Measurements from ENCODE around the gene HOXD10. TPM values are rescaled to one million over a fixed set of nuclear protein-coding genes. Genes with fewer than 3 reads are reported as not detected.

HOXD10 gene
- total and polyA plus RNA-seq, 2 donors from 2014 or later, result 28.2 to 35.4 TPM

DNA sequence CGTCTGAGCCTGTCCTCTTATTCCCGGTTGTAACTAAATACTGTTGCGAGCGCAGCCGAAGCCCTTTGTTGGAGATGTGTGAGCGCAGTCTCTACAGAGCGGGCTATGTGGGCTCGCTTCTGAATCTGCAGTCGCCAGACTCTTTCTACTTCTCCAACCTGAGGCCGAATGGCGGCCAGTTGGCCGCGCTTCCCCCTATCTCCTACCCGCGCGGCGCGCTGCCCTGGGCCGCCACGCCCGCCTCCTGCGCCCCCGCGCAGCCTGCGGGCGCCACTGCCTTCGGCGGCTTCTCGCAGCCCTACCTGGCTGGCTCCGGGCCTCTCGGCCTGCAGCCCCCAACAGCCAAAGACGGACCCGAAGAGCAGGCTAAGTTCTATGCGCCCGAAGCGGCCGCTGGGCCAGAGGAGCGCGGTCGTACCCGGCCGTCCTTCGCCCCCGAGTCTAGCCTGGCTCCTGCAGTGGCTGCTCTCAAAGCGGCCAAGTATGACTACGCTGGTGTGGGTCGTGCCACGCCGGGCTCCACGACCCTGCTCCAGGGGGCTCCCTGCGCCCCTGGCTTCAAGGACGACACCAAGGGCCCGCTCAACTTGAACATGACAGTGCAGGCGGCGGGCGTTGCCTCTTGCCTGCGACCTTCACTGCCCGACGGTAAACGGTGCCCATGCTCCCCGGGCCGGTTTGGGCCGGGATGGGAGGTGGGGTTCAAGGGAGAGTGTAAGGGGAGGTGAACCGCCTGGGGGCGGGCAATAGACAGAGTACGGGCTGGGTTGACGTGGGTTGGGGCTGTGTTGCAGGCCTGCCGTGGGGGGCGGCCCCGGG lies 16.6 kb upstream of the HOXD10 start, which contains the start of gene HOXD12:
TSS of gene HOXD12 (plus strand) at position 68 of the 819 bp plus-strand sequence. CDS start at position 75, 7 bp downstream.
- Histone ChIP-seq H3K9me3 (ENCODE audit: control insufficient read depth in 2 of 3, insufficient read depth in 1 of 3, low read length in 3 of 3) (no peaks in the 10 kb centered on the region), H3K27me3 (ENCODE audit: control insufficient read depth, insufficient read depth, low read length) (peaks cover 61% of the 10 kb centered on the region), H3K36me3 (ENCODE audit: control insufficient read depth in 2 of 3, insufficient read depth in 3 of 3, low read length in 3 of 3) (no peaks in the 10 kb centered on the region), H3K4me3 (ENCODE audit: low read length in 3 of 3) (peak within 1 kb of the TSS in 1 of 3 donors; percentile 6), H3K9ac (ENCODE audit: low read length in 3 of 3) (no peak within 1 kb of the TSS), H3K4me1 (ENCODE audit: control insufficient read depth in 2 of 3, insufficient read depth in 2 of 3, low read depth in 1 of 3, low read length in 3 of 3) (peaks cover 0 to 10% (median 5%) of the 10 kb centered on the region in 3 donors), H3K27ac (ENCODE audit: low read depth in 2 of 2, low read length in 2 of 2) (no peak within 1 kb of the TSS)
- intact Hi-C loops (cut with DNase I), result loop anchor here (10.0 kb wide), 1 partner anchor 415 kb away; no protein-coding TSS in a partner anchor
- DNase-seq (peak in 4 of 5 donors; percentile 68 to 83 (median 78)), FAIRE-seq (no peak)
- TF ChIP-seq, protein P1, sequence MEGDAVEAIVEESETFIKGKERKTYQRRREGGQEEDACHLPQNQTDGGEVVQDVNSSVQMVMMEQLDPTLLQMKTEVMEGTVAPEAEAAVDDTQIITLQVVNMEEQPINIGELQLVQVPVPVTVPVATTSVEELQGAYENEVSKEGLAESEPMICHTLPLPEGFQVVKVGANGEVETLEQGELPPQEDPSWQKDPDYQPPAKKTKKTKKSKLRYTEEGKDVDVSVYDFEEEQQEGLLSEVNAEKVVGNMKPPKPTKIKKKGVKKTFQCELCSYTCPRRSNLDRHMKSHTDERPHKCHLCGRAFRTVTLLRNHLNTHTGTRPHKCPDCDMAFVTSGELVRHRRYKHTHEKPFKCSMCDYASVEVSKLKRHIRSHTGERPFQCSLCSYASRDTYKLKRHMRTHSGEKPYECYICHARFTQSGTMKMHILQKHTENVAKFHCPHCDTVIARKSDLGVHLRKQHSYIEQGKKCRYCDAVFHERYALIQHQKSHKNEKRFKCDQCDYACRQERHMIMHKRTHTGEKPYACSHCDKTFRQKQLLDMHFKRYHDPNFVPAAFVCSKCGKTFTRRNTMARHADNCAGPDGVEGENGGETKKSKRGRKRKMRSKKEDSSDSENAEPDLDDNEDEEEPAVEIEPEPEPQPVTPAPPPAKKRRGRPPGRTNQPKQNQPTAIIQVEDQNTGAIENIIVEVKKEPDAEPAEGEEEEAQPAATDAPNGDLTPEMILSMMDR (IDR thresholded peaks at IDR 0.05; ENCODE audit: borderline replicate concordance, extremely low read depth, insufficient read depth), result no peak

DNA sequence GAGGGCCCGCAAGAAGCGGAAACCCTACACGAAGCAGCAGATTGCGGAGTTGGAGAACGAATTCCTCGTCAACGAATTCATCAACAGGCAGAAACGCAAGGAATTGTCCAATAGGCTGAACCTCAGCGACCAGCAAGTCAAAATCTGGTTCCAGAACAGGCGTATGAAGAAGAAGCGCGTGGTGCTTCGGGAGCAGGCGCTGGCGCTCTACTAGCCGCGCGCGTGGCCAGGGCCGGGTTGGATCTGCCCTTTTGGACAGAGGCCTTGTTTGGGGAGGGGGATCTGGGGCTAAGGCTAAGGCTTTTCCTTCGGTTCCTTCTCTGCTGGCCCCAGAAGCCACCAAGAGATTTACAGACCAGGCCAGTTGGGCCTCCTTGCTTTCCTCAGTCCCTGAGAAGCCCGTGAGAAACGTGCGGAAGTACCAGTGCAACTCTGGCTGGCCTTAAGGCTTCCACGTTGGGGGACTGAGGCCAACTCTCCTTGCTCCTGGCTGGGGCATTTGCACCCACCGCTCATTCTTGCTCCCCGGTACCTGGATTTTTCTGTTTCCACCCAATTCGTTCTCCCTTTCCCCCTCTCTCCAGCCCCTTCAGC lies 15.9 kb upstream of the HOXD10 start:
- H3K4me3 ChIP-seq (ENCODE audit: low read length in 3 of 3), result no peak overlapping the region
- H3K36me3 ChIP-seq (ENCODE audit: control insufficient read depth in 2 of 3, insufficient read depth in 3 of 3, low read length in 3 of 3), result no peaks in the 10 kb centered on the region
- DNase-seq, result peak in 3 of 5 donors; percentile 38 to 69 (median 45)
- intact Hi-C loops (cut with DNase I), result no loop called here
- TF ChIP-seq, protein P1 (IDR thresholded peaks at IDR 0.05; ENCODE audit: borderline replicate concordance, extremely low read depth, insufficient read depth), result no peak
- H3K4me1 ChIP-seq (ENCODE audit: control insufficient read depth in 2 of 3, insufficient read depth in 2 of 3, low read depth in 1 of 3, low read length in 3 of 3), result peaks cover 0 to 10% (median 5%) of the 10 kb centered on the region in 3 donors
- H3K9ac ChIP-seq (ENCODE audit: low read length in 3 of 3), result no peak overlapping the region
- H3K27ac ChIP-seq (ENCODE audit: low read depth in 2 of 2, low read length in 2 of 2), result no peak overlapping the region
- FAIRE-seq, result no peak
- H3K9me3 ChIP-seq (ENCODE audit: control insufficient read depth in 2 of 3, insufficient read depth in 1 of 3, low read length in 3 of 3), result no peaks in the 10 kb centered on the region
- H3K27me3 ChIP-seq (ENCODE audit: control insufficient read depth, insufficient read depth, low read length), result peaks cover 54% of the 10 kb centered on the region

DNA sequence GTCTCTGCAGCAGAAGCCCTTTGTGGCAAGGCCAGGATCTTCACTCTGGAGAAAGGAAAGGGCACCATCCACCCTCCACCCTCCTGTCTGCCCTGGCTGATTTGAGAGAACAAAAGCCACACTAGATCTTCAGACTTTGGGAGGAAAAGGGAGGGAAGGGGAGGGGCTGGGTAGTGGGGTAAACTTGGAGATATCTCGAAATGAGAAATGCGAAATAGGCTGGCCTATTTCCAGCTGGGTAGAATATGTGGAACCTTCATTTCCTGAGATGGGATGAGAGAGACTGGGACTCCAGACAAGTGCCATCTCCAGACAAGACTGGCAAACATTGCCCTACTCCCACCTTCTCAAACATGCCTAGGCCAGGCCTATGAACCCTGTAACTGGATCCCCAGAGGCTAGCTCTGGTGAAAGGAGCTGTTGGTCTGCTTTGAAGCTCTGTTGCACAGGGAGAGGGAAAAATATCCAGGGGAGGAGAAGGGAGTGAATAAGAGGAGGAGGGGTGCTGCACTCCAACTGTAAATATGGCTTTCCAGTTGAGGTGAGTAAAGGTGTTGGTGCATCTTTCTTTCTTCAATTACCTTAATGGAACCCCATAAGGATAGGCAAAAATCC lies 15.3 kb upstream of the HOXD10 start:
- peaks cover 0 to 13% (median 5%) of the 10 kb centered on the region in 3 donors for H3K4me1 ChIP-seq (ENCODE audit: control insufficient read depth in 2 of 3, insufficient read depth in 2 of 3, low read depth in 1 of 3, low read length in 3 of 3)
- intact Hi-C loops (cut with DNase I), result no loop called here
- no peak overlapping the region for H3K9ac ChIP-seq (ENCODE audit: low read length in 3 of 3)
- H3K27ac ChIP-seq (ENCODE audit: low read depth in 2 of 2, low read length in 2 of 2), result no peak overlapping the region
- TF ChIP-seq, protein P1 (IDR thresholded peaks at IDR 0.05; ENCODE audit: borderline replicate concordance, extremely low read depth, insufficient read depth), result no peak
- FAIRE-seq, result no peak
- peak in 3 of 5 donors; percentile 66 to 81 (median 80) for DNase-seq
- H3K4me3 ChIP-seq (ENCODE audit: low read length in 3 of 3), result no peak overlapping the region
- H3K36me3 ChIP-seq (ENCODE audit: control insufficient read depth in 2 of 3, insufficient read depth in 3 of 3, low read length in 3 of 3), result no peaks in the 10 kb centered on the region
- peaks cover 47% of the 10 kb centered on the region for H3K27me3 ChIP-seq (ENCODE audit: control insufficient read depth, insufficient read depth, low read length)
- H3K9me3 ChIP-seq (ENCODE audit: control insufficient read depth in 2 of 3, insufficient read depth in 1 of 3, low read length in 3 of 3), result no peaks in the 10 kb centered on the region

Data from kidney (tissue), 14 donors.